Activated T-helper 1 cell treated with anti-CD3 and anti-CD28 coated beads, Interleukin-2, amount 50 U/mL, for 16 hours (primary cell): ENCODE results near the gene RD3L.
"Not testable (repeated sequence)": the region's sequence is repeated elsewhere in the genome, so short reads cannot be mapped to it uniquely, and the experiment has no call there.

Source experiments
- DNase-seq, 2 donors: peaks; one replicate each; pipeline ENCODE4 v3.0.0-alpha.2; 2020; ENCODE audit warnings: low read depth in 1 of 2, low spot score in 1 of 2

RD3L gene

GRCh38 chr14:103928011-103928890 is 14.1 kb downstream of the RD3L start, which contains the start of gene TDRD9:
Gene TDRD9, plus strand, starts transcription at chr14:103928456. Its CDS starts 54 bp downstream, at chr14:103928510.
- DNase-seq = no peak

GRCh38 chr14:103927566-103927965 is 14.8 kb downstream of the RD3L start:
- DNase-seq = no peak

DNA sequence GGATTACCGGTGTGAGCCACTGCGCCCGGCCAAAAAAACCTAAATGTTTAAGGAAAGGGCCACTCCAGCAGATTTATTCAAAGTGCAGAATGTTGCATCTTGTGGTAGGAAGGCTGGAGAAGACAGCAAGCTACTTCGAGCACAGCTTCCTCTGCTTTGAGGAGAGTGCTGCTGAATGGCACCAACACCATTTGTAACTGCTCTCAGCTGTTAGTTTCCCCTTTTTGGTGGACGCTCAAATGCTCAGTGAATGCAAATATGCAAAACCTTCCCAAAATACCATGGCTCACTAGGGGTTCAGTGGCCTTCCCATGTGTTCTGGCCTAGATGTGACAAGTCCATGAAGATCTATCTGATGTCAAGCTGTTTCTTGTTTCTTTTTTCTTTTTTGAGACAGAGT is 17.0 kb downstream of the RD3L start:
- DNase-seq = no peak

GRCh38 chr14:103923863-103924262 is 18.5 kb downstream of the RD3L start:
- no peak for DNase-seq

GRCh38 chr14:103921855-103922200 is 20.5 kb downstream of the RD3L start:
- not testable (repeated sequence) for DNase-seq

DNA sequence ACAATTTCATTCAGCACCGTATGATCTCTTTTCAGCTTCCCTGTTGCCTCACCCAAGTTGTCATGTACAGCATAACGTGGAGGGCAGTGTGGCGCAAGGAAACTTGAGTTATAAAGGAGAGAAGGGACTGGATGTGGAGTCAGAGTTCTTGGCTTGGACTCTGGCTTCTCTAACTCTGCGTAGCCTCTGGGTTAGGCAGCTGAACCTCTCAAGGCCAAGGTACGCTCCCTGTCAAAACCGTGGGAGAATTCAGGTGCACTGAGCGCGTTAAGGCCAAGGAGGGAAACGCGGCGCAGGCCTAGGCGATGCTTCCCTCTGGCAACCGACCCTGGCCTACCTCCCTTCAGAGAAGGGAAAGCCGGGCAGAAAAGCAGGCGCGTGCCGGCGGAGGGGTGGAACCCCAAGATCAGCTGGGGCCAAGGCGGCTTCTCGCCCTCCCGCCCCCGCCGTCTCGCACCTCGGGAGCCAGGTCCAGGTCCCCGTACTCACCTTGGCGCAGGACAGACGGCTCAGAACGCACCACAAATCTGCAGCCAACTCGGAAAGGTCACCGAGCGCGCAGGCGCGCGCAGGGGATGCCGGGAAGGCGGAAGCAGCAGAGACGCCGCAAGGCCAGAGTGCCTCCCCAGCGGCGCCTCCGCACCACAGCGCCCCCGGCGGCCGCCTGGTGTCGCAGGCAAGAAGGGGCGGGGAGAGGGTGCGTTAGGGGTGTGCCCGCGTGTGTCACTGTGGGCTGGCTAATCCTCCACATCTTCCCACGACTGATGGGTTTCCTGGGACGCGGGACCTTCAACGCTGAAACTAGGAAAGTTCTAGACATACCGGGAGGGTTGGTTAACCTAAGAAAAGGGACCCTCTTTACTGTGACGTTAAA is 21.1 kb downstream of the RD3L start:
- DNase-seq = peak; percentile 90 to 95

DNA sequence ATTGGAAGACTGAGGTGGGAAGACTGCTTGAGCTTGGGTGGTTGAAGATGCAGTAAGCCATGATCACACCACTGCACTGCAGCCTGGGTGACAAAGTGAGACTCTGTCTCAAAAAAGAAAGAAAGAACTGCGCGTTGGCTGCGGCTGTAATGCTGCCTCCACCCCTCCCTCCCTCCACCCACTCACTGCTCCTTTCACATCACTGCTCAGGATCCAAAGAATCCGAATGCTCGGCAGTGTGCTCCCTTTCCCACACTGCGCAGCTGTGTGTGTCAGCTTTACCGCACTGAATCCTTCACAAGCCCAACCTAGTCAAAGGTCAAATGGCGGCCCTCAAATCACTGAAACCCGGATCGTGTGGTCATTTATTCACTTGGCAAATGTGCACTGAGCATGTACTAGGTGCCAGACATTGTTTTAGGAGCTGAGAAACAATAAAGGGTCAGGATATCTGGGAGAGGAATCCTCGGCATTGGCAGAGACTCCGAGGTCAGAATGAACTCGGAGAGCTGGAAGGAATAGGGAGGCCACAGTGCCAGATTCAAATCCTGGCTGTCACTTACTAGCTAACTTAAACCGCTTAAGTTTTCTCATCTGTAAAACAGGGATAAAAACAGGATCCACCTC is 25.6 kb downstream of the RD3L start:
- no peak for DNase-seq

DNA sequence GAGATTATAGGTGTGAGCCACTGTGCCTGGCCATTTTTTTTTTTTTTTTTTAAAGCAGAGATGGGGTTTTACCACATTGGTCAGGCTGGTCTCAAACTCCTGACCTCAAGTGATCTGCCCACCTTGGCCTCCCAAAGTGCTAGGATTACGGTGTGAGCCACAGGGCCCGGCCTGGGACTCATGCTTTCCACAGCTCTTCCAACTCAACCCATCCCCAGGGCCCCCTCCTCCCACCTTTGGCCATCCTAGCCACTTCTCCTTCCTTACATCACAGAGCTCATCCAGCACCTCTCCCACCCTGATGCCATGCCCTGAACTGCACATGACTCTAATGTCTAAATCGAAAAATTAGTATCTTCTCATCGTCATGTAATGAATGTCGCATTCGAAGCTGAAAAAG is 26.7 kb downstream of the RD3L start:
- no peak for DNase-seq

DNA sequence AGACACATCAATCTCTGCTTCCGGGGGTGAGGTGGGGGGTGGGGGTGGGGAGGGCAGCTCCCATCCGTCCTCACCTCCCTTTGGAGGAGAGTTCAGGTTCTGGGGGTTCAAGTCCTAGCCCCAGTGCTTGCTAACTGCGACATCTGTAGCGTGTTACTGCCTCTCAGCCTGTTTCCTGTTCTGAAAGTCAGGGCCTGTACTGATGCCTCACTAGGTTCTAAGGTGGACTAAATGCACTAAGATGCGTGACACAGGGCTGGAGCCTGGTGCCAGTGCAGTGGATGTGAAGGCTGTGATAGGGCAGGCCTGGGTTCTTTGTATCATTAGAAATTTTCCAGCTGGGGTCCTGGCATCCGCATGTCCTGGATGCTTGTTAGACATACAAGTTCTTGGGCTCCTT is 31.3 kb downstream of the RD3L start:
- DNase-seq = no peak

- peak; percentile 29 to 58 for DNase-seq
Observed at GRCh38 chr14:103910262-103910935, 31.9 kb downstream of the RD3L start.

- DNase-seq = no peak
Observed at GRCh38 chr14:103909531-103910261, 32.6 kb downstream of the RD3L start.

- no peak for DNase-seq
Observed at GRCh38 chr14:103908580-103908979, 33.7 kb downstream of the RD3L start.

GRCh38 chr14:103905842-103906456 is 36.4 kb downstream of the RD3L start:
- DNase-seq = no peak

GRCh38 chr14:103904493-103905107 is 37.7 kb downstream of the RD3L start:
- DNase-seq = no peak

- DNase-seq = no peak
Observed at GRCh38 chr14:103899833-103900232, 42.5 kb downstream of the RD3L start.

GRCh38 chr14:103899316-103899715 is 43.0 kb downstream of the RD3L start:
- no peak for DNase-seq

DNA sequence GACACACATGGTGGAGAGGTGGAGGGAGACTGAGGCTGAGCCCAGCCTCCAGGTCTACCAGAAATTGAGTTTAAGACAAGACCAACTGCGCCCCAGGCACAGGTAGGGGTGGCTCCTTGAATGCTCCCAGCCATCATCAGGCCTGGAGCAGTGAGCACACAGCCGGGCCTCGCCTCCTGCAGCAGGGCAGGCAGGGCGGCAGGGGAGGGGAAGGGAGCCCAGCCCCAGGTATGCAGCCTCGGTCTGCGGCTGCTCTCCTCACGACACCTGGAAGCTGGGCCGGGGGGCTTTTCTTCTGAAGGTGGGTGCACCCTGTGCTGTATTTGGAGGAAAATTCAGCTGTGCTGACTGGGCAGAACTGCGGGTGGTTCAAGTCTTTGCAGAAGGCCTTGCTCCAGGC is 43.6 kb downstream of the RD3L start:
- DNase-seq = no peak

GRCh38 chr14:103898204-103898603 is 44.1 kb downstream of the RD3L start:
- DNase-seq = no peak
